ENCODE measurements around the gene SYTL3. TPM values are rescaled to one million over a fixed set of nuclear protein-coding genes. Genes with fewer than 3 reads are reported as not detected.
A peak's percentile ranks its signal among the peaks of the same experiment; 100 is the strongest.

SYTL3 gene
- total RNA-seq, 1 experiment from 2014 or later: 0.65 TPM

DNA sequence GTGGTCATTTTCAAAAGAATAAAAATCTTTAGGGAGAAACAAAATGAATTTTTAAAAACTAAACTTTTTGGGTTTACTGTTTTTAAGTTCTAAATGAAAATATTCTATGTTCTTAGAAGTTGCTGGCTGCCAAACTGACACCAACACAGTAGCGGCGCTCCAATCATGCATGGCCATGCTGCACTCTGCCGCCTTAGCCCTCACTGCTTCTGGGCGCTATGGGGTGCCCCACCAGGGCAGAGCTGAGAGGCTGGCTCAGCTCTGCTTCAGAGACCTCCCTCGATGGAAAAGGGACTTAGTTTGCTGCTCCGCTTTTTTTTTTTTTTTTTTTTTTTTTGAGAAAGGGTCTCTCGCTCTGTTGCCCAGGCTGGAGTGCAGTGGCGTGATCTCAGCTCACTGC lies 148.5 kb downstream of the SYTL3 start:
- Mint-ChIP-seq H3K4me1 (ENCODE audit: insufficient read depth, unreplicated experiment) (peaks cover 29% of the 10 kb centered on the region), H3K36me3 (ENCODE audit: insufficient read depth, unreplicated experiment) (peaks cover 42% of the 10 kb centered on the region), H3K4me3 (ENCODE audit: unreplicated experiment) (no peak overlapping the region), H3K9me3 (ENCODE audit: unreplicated experiment) (no peaks in the 10 kb centered on the region), H3K27me3 (ENCODE audit: insufficient read depth, unreplicated experiment) (no peaks in the 10 kb centered on the region), H3K27ac (ENCODE audit: low read depth, unreplicated experiment) (peak overlapping the region; percentile 75)
- no peak for DNase-seq (ENCODE audit: unreplicated experiment)
- TF ChIP-seq, protein P1, sequence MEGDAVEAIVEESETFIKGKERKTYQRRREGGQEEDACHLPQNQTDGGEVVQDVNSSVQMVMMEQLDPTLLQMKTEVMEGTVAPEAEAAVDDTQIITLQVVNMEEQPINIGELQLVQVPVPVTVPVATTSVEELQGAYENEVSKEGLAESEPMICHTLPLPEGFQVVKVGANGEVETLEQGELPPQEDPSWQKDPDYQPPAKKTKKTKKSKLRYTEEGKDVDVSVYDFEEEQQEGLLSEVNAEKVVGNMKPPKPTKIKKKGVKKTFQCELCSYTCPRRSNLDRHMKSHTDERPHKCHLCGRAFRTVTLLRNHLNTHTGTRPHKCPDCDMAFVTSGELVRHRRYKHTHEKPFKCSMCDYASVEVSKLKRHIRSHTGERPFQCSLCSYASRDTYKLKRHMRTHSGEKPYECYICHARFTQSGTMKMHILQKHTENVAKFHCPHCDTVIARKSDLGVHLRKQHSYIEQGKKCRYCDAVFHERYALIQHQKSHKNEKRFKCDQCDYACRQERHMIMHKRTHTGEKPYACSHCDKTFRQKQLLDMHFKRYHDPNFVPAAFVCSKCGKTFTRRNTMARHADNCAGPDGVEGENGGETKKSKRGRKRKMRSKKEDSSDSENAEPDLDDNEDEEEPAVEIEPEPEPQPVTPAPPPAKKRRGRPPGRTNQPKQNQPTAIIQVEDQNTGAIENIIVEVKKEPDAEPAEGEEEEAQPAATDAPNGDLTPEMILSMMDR (IDR thresholded peaks at IDR 0.05; ENCODE audit: unreplicated experiment): no peak
- ChIA-PET POLR2A (interaction anchor here (1.0 to 2.1 kb wide), 5 partner anchors 9 to 154 kb away, joined by 3 to 20 read pairs (median 7); partner anchors contain the start of gene DYNLT1), CTCF (interaction anchor here (0.6 to 2.0 kb wide), 8 partner anchors 9 to 208 kb away, joined by 3 to 11 read pairs (median 3); no protein-coding TSS in a partner anchor)
- intact Hi-C loops (cut with micrococcal nuclease): no loop called here
- no TSS peak for BruUV-seq (replicated peaks)

DNA sequence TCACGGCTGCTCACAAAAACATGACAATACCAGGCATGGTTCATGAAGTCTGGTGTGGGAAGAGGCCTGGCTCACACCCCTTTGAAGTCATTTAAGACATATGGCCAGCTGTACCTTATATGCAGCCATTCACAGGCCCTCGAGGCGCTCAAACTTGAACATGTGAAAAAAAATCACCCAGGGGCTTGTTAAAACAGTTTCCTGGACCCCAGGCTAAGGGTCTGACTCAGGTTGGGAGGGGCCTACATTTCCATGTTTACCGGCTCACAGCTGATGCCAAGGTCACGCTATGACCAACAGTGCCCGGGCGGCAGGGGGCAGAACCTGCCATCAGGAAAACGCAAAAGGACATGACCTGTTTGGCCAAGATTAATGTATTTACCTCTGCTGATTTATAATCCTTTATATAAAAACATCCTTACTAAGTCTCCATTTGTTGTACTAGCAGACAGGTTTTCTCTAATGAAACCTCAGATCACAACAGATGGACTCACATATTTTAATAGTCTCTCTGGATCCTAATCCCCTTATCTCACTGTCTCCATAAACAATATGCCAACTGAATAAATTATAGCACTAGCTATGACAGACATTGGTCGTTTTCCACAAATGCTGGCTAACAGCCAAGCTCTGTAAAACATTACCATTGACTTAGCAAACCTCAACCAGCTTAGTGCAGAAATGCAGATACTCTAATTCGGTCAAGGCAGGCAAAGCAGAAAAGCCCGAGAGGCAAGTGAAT lies 149.4 kb downstream of the SYTL3 start:
- Mint-ChIP-seq H3K4me1 (ENCODE audit: insufficient read depth, unreplicated experiment) (peaks cover 37% of the 10 kb centered on the region), H3K27me3 (ENCODE audit: insufficient read depth, unreplicated experiment) (no peaks in the 10 kb centered on the region), H3K4me3 (ENCODE audit: unreplicated experiment) (no peak overlapping the region), H3K36me3 (ENCODE audit: insufficient read depth, unreplicated experiment) (peaks cover 35% of the 10 kb centered on the region), H3K9me3 (ENCODE audit: unreplicated experiment) (no peaks in the 10 kb centered on the region), H3K27ac (ENCODE audit: low read depth, unreplicated experiment) (peak overlapping the region; percentile 75)
- POLR2A ChIA-PET: interaction anchor here (0.6 to 2.8 kb wide), 6 partner anchors 12 to 155 kb away, joined by 3 to 20 read pairs (median 6); partner anchors contain the start of gene DYNLT1
- intact Hi-C loops (cut with micrococcal nuclease): no loop called here
- no TSS peak for BruUV-seq (replicated peaks)
- TF ChIP-seq, protein P1 (IDR thresholded peaks at IDR 0.05; ENCODE audit: unreplicated experiment): peak; percentile 9
- peak; percentile 36 for DNase-seq (ENCODE audit: unreplicated experiment)
- CTCF ChIA-PET: interaction anchor here (0.6 to 2.0 kb wide), 7 partner anchors 10 to 173 kb away, joined by 3 to 11 read pairs (median 5); no protein-coding TSS in a partner anchor

DNA sequence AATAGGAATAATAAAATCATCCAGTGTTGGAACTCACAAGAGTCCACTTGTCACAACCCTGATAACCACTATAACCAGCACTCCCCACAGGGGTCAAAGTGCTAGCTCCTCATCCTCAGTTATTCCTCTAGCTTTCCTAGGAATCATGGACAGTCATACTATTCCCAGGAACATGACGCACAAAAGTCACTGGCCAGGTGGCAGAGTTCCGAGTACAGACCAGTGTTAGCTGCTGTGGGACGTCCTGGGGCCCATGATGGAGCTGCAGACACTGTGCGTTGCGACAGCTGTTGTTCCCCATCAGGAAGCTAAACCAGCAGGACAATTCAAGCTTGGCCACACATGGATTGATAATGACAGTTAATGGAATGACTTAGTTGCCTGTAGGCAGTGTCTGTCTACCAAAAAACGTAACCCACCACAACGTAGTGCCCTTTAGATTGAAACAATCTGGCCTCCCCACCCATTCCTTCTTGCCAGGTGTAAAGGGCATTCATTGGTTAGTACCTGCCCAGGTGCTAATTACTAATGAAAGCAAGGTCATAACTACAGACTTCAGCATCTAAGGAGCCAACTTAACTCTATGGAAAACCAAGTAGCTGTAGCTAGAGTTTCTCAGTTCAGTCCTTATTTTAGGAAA lies 151.9 kb downstream of the SYTL3 start:
- Mint-ChIP-seq H3K27me3 (ENCODE audit: insufficient read depth, unreplicated experiment) (no peaks in the 10 kb centered on the region), H3K9me3 (ENCODE audit: unreplicated experiment) (no peaks in the 10 kb centered on the region), H3K27ac (ENCODE audit: low read depth, unreplicated experiment) (no peak overlapping the region), H3K4me3 (ENCODE audit: unreplicated experiment) (no peak overlapping the region), H3K36me3 (ENCODE audit: insufficient read depth, unreplicated experiment) (peaks cover 40% of the 10 kb centered on the region), H3K4me1 (ENCODE audit: insufficient read depth, unreplicated experiment) (peaks cover 53% of the 10 kb centered on the region)
- no TSS peak for BruUV-seq (replicated peaks)
- ChIA-PET POLR2A (interaction anchor here (0.6 to 2.8 kb wide), 3 partner anchors 15 to 71 kb away, joined by 4 to 6 read pairs (median 4); no protein-coding TSS in a partner anchor), CTCF (interaction anchor here (0.8 to 2.0 kb wide), 2 partner anchors 148 to 171 kb away, joined by 3 to 11 read pairs; no protein-coding TSS in a partner anchor)
- DNase-seq (ENCODE audit: unreplicated experiment): no peak
- TF ChIP-seq, protein P1 (IDR thresholded peaks at IDR 0.05; ENCODE audit: unreplicated experiment): no peak
- intact Hi-C loops (cut with micrococcal nuclease): no loop called here

DNA sequence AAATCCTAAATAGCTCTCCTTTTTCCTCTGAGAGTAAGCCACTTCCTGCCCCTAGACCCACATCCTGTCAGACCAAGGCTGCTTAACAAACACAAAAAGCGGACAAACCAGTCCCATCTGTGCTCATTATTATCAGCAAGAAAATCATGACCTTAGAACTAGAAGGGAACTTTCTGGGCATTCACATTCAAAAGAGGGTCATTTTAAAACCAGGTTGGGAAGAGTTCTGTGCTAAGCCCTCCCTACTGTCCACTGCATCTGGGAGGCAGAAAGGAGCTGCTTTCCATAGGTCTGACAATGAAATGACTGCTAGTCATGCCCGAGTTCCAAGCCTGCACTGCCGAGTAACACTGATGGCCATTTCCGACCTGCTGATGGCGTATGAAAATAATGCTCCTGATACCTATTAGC lies 153.9 kb downstream of the SYTL3 start:
- intact Hi-C loops (cut with micrococcal nuclease): no loop called here
- Mint-ChIP-seq H3K36me3 (ENCODE audit: insufficient read depth, unreplicated experiment) (peaks cover 51% of the 10 kb centered on the region), H3K4me1 (ENCODE audit: insufficient read depth, unreplicated experiment) (peaks cover 42% of the 10 kb centered on the region), H3K27ac (ENCODE audit: low read depth, unreplicated experiment) (peak overlapping the region; percentile 82), H3K27me3 (ENCODE audit: insufficient read depth, unreplicated experiment) (no peaks in the 10 kb centered on the region), H3K4me3 (ENCODE audit: unreplicated experiment) (no peak overlapping the region), H3K9me3 (ENCODE audit: unreplicated experiment) (no peaks in the 10 kb centered on the region)
- ChIA-PET POLR2A (interaction anchor here (0.9 kb wide), 1 partner anchor 9 kb away, joined by 3 read pairs; no protein-coding TSS in a partner anchor), CTCF (interaction anchor here (0.5 to 0.6 kb wide), 3 partner anchors 123 to 805 kb away, joined by 3 read pairs; no protein-coding TSS in a partner anchor)
- TF ChIP-seq, protein P1 (IDR thresholded peaks at IDR 0.05; ENCODE audit: unreplicated experiment): no peak
- DNase-seq (ENCODE audit: unreplicated experiment): no peak
- BruUV-seq (replicated peaks): no TSS peak

Measured in MCF 10A (cell line).